ENCODE measurements around the gene SHC3.

- TF ChIP-seq FOXA1 (IDR thresholded peaks at IDR 0.05): no peak
- TF ChIP-seq HDGF (IDR thresholded peaks at IDR 0.05; ENCODE audit: borderline replicate concordance): no peak
- TF ChIP-seq FOXM1 (IDR thresholded peaks at IDR 0.05; ENCODE audit: borderline replicate concordance): no peak
- TF ChIP-seq SP1 (IDR thresholded peaks at IDR 0.05): no peak
- no peak for TF ChIP-seq ZNF384 (IDR thresholded peaks at IDR 0.05)
- TF ChIP-seq BHLHE40 (IDR thresholded peaks at IDR 0.05; ENCODE audit: borderline replicate concordance): no peak
- TF ChIP-seq TARDBP (IDR thresholded peaks at IDR 0.05): no peak
Measured at GRCh38 chr9:89095761-89096528, 82.7 kb downstream of the SHC3 start.
